Measurements from ENCODE around the gene CYSLTR2.
"Not testable (repeated sequence)": the region's sequence is repeated elsewhere in the genome, so short reads cannot be mapped to it uniquely, and the experiment has no call there.

Gene CYSLTR2

GRCh38 chr13:48644951-48645350 lies 8.8 kb upstream of the CYSLTR2 start:
- in situ Hi-C loops (cut with MboI; ENCODE audit: low sequenced_read_pairs) = no loop called here

GRCh38 chr13:48645845-48646244 lies 7.9 kb upstream of the CYSLTR2 start:
- in situ Hi-C loops (cut with MboI; ENCODE audit: low sequenced_read_pairs) = no loop called here

GRCh38 chr13:48646791-48647190 lies 6.9 kb upstream of the CYSLTR2 start:
- in situ Hi-C loops (cut with MboI; ENCODE audit: low sequenced_read_pairs) = no loop called here

GRCh38 chr13:48647625-48648024 lies 6.1 kb upstream of the CYSLTR2 start:
- in situ Hi-C loops (cut with MboI; ENCODE audit: low sequenced_read_pairs) = no loop called here

- in situ Hi-C loops (cut with MboI; ENCODE audit: low sequenced_read_pairs) = no loop called here
Observed at GRCh38 chr13:48648446-48648845, 5.3 kb upstream of the CYSLTR2 start.

GRCh38 chr13:48652851-48653471 lies 768 bp upstream of the CYSLTR2 start:
- in situ Hi-C loops (cut with MboI; ENCODE audit: low sequenced_read_pairs) = no loop called here

- in situ Hi-C loops (cut with MboI; ENCODE audit: low sequenced_read_pairs) = no loop called here
Observed at GRCh38 chr13:48654511-48654910, 782 bp downstream of the CYSLTR2 start.

- in situ Hi-C loops (cut with MboI; ENCODE audit: low sequenced_read_pairs) = no loop called here
Observed at GRCh38 chr13:48655291-48655690, 1.6 kb downstream of the CYSLTR2 start.

- in situ Hi-C loops (cut with MboI; ENCODE audit: low sequenced_read_pairs) = no loop called here
Observed at GRCh38 chr13:48656608-48657007, 2.9 kb downstream of the CYSLTR2 start.

- in situ Hi-C loops (cut with MboI; ENCODE audit: low sequenced_read_pairs) = no loop called here
Observed at GRCh38 chr13:48660361-48661076, 6.8 kb downstream of the CYSLTR2 start.

GRCh38 chr13:48661107-48661506 lies 7.4 kb downstream of the CYSLTR2 start:
- in situ Hi-C loops (cut with MboI; ENCODE audit: low sequenced_read_pairs) = no loop called here

GRCh38 chr13:48662226-48662625 lies 8.5 kb downstream of the CYSLTR2 start:
- in situ Hi-C loops (cut with MboI; ENCODE audit: low sequenced_read_pairs) = no loop called here

GRCh38 chr13:48667136-48667535 lies 13.4 kb downstream of the CYSLTR2 start:
- in situ Hi-C loops (cut with MboI; ENCODE audit: low sequenced_read_pairs) = no loop called here

GRCh38 chr13:48671421-48671820 lies 17.7 kb downstream of the CYSLTR2 start:
- in situ Hi-C loops (cut with MboI; ENCODE audit: low sequenced_read_pairs) = not testable (repeated sequence)

- in situ Hi-C loops (cut with MboI; ENCODE audit: low sequenced_read_pairs) = no loop called here
Observed at GRCh38 chr13:48675247-48675646, 21.5 kb downstream of the CYSLTR2 start.

GRCh38 chr13:48678316-48678715 lies 24.6 kb downstream of the CYSLTR2 start:
- in situ Hi-C loops (cut with MboI; ENCODE audit: low sequenced_read_pairs) = no loop called here

GRCh38 chr13:48679941-48680680 lies 26.4 kb downstream of the CYSLTR2 start:
- in situ Hi-C loops (cut with MboI; ENCODE audit: low sequenced_read_pairs) = no loop called here

GRCh38 chr13:48680756-48681392 lies 27.1 kb downstream of the CYSLTR2 start:
- in situ Hi-C loops (cut with MboI; ENCODE audit: low sequenced_read_pairs) = no loop called here

- in situ Hi-C loops (cut with MboI; ENCODE audit: low sequenced_read_pairs) = no loop called here
Observed at GRCh38 chr13:48681905-48682304, 28.2 kb downstream of the CYSLTR2 start.

- in situ Hi-C loops (cut with MboI; ENCODE audit: low sequenced_read_pairs) = no loop called here
Observed at GRCh38 chr13:48682436-48682835, 28.7 kb downstream of the CYSLTR2 start.

- in situ Hi-C loops (cut with MboI; ENCODE audit: low sequenced_read_pairs) = no loop called here
Observed at GRCh38 chr13:48686636-48687210, 33.0 kb downstream of the CYSLTR2 start.

Data from HL-60/S4 (cell line).